GM18507 (cell line): Measurements from ENCODE around the gene BAAT.
"Not testable (repeated sequence)": the region's sequence is repeated elsewhere in the genome, so short reads cannot be mapped to it uniquely, and the experiment has no call there.

Experiments used
- DNase-seq: peaks from one replicate; pipeline ENCODE4 v3.0.0; 2011; ENCODE audit warnings: low read depth; ENCODE audit not compliant: insufficient read length; ENCODE audit errors: extremely low spot score
- FAIRE-seq: peaks from 2 replicates; lab custom pipeline; 2011; peaks lifted over from hg19 to GRCh38; lab: Jason Lieb, UNC

The BAAT gene

DNA sequence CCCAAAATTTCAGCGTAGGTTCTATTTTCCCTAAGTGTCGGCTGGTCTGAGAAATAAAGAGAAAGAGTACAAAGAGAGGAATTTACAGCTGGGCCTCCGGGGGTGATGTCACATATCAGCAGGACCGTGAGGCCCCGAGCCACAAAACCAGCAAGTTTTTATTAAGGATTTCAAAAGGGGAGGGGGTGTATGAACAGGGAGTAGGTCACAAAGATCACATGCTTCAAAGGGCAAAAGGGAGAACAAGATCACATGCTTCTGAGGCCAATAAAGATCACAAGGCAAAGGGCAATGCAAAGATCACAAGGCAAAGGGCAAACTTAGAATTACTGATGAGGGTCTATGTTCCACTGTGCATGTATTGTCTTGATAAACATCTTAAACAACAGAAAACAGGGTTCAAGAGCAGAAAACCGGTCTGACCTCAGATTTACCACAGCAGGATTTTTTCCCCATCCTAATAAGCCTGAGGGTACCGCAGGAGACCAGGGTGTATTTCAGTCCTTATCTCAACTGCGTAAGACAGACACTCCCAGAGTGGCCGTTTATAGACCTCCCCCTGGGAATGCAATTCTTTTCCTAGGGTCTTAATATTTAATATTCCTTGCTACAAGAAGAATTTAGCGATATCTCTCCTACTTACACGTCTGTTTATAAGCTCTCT lies at the start of gene BAAT:
Gene BAAT (minus strand): TSS at position 134 of the 664 bp plus-strand sequence. CDS start 13,602 bp downstream, outside the sequence.
- DNase-seq, FAIRE-seq: not testable (repeated sequence)

DNA sequence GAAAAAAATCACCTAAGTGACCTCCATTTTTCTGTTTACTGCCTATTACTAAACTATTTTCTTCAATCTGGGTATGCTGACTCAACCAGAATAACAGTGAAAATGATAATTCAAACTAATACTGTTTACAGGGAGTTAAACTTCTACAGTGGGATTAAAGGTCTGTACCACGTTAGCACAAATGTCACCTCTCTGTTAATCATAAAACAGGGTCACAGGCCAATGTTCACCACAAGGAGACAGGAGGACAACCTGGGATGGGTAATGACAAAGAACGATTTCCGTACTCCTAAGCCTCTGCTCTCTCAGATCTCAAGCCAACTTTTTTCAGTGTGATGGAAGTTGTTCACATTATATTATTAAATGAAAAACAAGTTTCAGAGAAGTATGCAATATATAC lies 48.4 kb upstream of the BAAT start:
- DNase-seq = no peak
- FAIRE-seq = no peak

DNA sequence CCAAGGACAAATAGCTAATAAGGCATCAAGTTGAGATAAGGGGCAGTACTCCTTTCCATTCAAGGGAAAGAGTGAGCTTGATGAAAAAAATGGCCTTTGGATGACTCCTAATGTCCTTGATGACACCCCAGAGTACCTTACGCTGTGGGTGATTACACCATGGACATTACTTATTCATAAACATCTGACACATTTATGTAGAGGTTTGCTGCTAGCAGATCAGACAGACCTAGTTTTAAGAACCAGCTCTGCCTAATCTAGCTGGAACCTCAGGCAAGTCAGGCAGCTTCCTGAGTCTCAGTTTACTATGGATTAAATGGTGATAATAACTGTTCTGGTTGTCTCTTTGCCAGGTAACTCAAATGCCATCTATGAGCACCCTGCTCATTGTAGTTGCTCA lies 47.9 kb upstream of the BAAT start:
- no peak for FAIRE-seq

DNA sequence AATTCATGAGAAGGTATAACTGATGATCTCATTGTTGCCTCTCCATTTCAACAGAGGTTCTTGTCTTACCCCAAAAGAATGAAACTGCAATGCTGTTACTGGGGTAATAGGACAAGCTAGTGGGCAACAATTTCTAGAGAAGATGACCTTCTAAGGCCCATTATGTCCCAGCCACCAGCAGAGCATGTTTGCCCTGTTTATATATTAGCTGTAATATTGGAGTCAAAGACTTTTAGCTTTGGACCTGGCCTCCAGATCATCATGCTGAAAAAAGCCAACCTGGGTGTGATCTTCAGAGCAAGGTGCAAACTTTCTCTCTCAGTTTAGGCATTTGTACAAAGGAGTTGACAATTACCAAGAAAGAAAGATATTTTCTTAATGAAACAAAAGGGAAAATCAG lies 47.4 kb upstream of the BAAT start:
- FAIRE-seq = no peak
- no peak for DNase-seq

More for the DNA sequence above, 47.9 kb upstream of the BAAT start:
- DNase-seq = no peak

DNA sequence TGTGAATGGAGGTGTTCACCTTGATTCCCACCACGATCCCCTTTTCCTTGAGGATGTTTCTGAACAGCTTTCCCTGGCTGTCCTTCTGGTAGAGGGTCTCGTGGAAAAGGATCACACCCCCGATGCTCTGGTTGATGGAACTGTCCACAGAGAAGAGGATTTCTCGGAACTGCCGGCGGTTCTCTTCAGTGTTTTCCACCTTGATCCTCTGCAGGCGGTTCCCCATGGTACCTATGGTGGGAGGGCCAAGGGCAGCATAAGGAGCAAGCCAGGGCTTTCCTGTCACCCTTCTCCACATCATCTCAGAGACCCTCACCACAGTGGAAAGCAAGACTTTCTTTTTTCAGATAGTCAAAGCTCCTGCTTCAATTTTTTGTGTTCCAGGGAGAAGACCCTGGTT lies 44.9 kb upstream of the BAAT start:
- no peak for FAIRE-seq

DNA sequence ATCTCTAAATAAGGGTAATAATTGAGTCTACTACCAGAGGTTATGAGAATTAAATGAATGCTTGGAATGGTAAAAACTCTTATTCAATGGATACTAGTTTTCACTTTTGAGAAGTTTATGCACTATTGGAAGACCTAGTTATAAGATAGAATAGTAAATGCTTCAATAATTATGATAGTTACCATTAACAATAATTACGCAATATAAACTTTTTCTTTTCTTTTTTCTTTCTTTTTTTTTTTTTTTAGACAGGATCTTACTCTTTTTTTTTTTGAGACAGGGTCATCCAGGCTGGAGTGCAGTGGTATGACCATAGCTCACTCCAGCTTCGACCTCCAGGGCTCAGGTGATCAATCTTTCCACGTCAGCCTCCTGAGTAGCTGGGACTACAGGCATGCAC lies 44.1 kb upstream of the BAAT start:
- DNase-seq (no peak), FAIRE-seq (no peak)

More for the DNA sequence above, 44.9 kb upstream of the BAAT start:
- no peak for DNase-seq

DNA sequence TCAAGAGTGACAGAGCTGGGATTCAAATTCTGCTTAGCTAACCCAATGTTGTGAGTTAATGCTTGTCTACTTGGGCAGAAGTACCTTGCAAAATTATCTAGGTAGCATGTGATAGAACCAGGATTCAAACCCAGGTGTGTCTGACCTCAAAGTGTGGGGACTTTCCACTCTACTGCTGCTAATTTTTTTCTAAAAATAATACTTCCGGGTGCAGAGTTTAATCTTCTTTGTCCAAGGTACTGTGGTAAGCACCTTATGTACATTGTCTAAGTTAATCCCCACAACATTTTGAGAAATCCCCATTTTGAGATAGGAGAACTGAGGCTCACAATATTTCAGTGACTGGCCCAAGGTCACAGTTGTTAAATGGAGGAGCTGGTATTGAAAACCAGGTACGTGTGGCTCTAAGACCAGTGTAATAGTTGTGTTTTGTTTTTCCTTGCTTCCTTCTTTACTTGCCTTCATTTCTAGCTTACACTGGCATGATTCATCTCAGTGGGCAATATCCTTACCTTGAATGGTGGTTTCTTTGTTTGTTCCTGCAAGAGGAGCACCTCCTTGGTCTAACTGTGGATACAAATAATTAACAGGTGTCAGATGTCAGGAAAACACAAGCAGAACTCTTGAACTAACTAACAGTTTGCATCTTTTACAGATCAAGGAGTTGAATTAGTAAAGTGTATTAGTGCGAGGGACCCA lies 43.3 kb upstream of the BAAT start:
- FAIRE-seq = peak; percentile 54

DNA sequence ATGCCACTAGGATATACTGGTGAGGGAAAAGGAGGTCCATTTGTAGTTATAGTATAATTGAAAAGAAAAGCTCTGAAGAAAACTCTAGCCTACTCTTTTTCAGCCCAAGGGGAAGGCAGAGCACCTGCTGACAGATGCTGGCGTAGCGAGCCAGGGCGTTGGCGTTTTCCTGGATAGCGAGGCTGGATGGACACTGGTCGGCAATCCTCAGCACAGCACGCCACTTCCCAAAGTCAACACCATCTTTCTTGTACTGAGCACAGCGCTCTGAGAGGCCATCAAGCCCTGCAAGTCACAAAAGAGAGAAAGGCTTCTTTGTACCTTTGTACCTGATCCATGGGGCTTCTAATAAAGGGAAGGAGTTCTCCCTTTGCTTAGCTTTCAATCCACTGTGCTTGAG lies 42.6 kb upstream of the BAAT start:
- FAIRE-seq = no peak
- no peak for DNase-seq

More for the DNA sequence above, 43.3 kb upstream of the BAAT start:
- DNase-seq = no peak

DNA sequence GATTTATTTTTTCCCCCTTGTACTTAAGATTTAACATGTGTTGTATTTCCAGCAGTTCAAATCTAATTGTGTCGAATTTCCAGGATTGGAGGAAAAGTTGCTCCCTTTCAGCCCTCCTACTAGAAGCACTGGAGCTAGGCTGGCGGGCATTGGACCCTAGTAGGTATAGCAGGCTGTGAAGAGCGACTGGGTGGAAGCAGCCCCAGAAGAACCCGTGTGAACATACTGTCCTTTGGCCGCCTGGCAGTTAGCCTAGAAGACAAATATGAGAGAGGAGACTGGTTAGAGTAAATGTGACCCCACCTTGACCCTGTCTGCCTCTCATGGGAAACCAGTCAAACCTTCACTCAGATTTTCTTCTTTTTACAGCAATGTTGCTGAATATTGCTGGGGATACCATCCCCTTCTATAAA lies 36.9 kb upstream of the BAAT start:
- no peak for DNase-seq
- FAIRE-seq = no peak

DNA sequence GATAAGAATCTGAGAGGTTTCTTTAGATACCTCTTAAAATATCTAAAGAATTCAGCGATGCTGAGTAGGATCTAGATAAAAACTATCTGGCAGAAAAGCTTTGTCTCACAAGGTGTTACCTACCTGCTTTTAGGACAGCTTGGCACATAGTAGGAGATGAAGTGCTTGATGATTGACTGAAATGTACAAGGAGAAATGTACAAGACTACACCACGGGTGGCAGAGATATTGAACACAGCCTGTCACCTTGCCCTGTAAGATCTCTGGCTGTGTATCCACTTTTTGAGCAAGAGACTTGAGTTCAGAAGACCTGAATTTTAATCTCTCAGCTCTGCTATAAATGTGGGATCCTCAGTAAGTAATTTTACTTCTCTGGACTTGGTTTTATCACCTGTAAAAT lies 35.1 kb upstream of the BAAT start:
- DNase-seq (no peak), FAIRE-seq (no peak)

DNA sequence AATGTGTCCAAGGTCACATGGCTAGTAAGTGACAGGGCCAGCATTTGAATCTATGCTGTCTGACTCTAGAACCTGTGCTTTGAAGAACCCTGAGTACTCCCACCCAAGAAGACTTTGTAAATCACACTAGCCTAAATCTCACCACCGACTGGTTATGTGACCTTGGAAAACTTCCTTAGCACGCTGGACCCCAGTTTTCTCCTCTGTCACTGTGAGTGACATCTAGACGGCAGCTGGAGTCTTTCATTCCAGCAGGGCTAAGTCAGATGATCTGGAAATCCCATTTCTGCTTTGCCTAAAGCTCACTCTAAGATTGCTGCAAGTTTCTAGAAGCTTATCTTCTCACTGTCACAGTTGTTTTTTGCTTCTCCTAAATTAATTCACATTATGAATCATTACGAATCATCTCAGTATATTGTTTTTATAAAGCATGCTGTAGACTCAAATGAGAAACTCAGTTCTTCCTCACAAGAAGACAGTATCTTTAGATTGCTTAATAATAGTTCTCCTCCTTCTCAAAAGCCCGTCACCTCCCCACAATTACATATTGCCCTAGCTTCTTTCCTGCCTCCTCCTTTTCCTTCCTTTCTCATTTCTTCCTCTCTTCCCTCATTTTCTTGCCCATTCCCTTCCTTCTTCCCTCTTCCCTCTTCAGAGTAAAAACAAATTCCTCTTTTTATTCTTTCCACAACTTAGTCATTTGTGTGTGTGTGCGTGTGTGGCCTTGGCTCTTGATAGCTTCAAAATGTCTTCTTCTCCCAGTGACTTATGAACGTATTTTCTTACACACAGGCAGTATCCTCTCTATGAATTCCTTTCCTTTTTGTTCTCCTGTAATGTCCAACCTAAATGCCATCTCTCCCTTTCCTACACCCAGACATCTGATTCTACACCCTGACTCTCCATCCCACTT lies 34.0 kb upstream of the BAAT start:
- no peak for DNase-seq
- no peak for FAIRE-seq

DNA sequence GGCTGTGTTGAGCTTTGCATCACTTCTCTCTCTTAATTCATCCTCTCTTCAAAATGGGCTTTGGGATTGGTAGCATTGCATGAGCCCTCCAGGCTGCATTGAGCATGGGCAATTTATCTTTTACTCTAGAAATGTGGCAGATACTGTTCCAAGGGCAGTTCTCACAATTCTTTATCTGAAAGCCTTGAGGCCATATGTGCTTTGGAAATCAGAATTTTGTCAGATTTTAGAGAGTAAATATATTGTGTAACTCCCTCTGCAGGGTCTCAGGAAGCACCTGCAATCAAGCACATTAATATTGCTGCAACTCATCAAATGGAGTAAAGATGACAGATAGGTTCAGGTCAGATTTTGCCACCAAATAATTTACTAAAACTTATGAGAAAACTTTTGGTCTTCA lies 33.2 kb upstream of the BAAT start:
- DNase-seq (no peak), FAIRE-seq (no peak)

DNA sequence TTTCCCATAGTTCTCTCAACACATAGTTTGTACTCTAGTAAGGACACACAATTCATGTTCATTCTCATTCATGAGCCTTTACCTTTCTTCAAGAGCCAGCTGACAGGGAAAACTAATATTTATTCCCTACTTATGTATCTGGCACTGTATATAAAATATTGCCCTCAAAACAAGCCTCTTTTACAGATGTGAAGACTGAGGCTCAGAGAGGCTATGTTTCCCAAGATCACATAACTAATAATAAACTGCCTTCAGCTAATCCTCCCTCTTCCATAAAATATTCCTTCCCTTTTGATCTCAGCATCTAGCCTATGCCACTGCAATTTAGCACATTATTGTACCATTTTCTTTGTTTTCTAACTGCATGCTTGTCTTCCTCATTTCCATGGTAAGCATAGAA lies 32.6 kb upstream of the BAAT start:
- DNase-seq (no peak), FAIRE-seq (no peak)

DNA sequence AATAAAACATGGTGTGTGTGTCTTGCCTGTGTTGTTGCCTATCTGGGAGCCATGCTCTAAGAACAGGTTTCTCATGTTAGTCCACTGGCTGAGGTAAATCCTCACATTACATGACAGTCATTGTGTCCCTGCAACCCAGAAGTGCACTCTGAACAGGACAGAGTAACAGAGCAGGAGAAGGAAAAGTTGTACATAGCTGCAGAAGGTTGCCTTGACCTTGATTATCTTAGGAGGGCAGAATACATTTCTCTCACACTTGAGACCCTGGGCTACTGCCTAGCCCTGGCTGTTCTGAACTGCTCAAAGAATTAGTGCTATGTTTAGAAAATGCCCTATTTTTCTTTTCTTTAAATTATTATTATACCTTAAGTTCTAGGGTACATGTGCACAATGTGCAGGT lies 30.8 kb upstream of the BAAT start:
- DNase-seq (no peak), FAIRE-seq (no peak)

DNA sequence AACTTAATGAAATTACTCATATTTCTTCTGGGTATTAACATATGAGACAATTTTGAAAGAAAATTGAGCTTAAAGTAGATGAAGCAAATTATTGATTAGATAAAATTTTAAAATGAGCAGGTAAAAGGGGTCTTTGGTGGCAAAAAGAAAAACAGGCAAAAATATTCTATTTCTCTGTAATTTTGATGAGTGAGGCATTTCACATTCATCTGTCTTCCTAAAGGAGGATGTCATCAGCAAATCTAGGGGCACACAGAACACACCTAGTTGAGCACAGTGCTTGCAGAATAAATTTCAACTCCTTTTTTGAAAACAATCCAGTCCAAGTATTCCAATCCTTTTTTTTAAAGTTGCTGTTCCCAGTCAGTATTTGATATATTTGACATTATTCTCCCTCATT lies 30.0 kb upstream of the BAAT start:
- no peak for FAIRE-seq

DNA sequence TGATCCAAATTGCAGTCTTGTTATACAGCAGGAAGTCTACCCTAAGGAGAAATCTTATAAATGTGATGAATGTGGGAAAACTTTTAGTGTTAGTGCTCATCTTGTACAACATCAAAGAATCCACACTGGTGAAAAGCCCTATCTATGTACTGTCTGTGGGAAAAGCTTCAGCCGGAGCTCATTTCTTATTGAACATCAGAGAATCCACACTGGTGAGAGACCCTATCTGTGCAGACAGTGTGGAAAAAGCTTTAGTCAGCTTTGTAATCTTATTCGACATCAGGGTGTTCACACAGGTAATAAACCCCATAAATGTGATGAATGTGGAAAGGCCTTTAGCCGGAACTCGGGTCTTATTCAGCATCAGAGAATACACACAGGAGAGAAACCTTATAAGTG lies 24.3 kb upstream of the BAAT start:
- FAIRE-seq (no peak), DNase-seq (no peak)

More for the DNA sequence above, 30.0 kb upstream of the BAAT start:
- no peak for DNase-seq

DNA sequence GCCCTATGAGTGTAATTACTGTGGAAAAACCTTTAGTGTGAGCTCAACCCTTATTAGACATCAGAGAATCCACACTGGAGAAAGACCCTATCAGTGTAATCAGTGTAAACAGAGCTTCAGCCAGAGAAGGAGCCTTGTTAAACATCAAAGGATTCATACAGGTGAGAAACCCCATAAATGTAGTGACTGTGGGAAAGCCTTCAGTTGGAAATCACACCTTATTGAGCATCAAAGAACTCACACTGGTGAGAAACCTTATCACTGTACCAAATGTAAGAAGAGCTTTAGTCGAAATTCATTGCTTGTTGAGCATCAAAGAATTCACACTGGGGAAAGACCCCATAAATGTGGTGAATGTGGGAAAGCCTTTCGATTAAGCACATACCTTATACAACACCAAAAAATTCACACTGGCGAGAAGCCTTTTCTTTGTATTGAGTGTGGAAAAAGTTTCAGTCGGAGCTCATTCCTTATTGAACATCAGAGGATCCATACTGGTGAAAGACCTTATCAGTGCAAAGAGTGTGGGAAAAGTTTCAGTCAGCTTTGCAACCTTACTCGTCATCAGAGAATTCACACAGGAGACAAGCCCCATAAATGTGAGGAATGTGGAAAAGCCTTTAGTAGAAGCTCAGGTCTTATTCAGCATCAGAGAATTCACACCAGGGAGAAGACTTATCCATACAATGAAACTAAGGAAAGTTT lies 23.7 kb upstream of the BAAT start:
- FAIRE-seq (no peak), DNase-seq (no peak)

DNA sequence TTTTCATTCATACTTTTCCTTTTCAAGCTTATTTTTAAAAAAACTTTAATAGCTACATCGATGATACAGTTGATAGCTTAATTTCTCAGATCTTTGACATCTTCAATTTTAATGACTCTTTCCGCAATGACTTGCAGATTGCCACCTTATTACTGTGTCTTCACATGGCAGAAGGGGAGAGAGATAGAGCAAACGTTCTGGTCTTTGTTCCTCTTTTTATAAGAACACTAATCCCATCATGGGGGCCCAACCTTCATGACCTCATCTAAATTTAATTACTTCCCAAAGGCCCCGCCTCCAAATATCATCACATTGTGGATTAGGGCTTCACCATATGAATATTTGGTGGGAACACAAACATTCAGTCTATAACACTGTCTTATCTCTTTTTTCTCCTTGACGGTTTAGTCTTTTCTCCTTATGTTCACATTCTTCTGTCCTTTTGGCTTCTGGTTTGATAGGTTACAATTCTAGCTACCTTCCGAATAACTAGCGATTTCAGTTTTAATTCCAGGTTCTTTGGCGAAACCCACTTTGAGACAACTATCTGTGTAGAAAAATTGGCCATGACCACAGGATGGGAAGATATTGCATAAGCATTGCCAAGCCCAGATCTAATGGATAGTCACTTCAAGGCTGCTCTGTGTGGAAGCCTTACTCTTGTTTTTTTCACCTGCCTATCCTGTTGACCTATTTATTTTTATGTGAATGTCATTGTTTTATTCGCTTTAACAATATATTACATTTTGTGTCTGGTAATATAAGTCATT lies 18.9 kb upstream of the BAAT start:
- DNase-seq (no peak), FAIRE-seq (no peak)

DNA sequence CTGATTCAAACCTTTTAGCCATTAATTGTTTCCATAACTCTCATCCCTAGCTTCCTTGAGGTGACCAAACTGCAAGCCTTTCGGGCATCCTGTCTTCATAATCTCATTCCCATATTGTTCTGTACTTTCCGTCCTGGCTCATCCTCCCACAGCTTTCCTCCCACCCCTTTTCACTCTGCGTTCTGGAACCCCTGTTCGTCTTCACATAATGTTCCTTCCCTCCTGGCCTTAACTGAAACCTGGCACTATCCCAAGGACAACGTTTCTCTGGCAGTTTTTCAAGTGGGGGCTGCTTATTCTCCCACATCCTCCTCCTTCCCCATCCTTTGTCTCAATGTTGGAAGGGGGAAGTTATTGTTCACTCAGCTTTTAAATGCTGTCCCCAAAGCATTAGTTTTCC lies 15.3 kb upstream of the BAAT start:
- FAIRE-seq (no peak), DNase-seq (no peak)
